HG03521 (cell line): Measurements from ENCODE around the gene EXOC4.
A peak's percentile ranks its signal among the peaks of the same experiment; 100 is the strongest.
"Not testable (repeated sequence)": the region's sequence is repeated elsewhere in the genome, so short reads cannot be mapped to it uniquely, and the experiment has no call there.

ENCODE experiments used
- ATAC-seq: cut with Tn5 transposase; IDR thresholded peaks from one replicate; pipeline ENCODE4 v1.9.1; 2021; ENCODE audit warnings: mild to moderate bottlenecking, moderate library complexity; ENCODE audit not compliant: unreplicated experiment

Gene EXOC4

DNA sequence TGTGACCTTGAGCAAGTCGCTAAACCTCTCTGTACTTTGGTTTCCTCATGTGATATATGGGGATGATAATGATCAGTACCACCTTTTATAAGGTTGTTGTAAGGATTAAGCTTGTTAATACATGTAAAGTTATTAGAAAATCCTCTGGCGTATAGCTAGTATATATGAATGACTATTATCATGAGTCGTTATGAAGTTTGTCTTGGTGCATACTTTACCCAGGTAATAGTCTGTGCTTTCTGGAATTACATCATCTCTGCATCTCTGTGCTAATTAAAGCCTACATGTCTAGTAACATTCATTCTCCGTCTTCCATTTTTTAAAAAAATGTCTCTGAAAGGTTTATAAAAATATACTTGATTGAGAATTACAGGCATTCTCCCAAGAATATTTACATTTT is 524.8 kb downstream of the EXOC4 start:
- ATAC-seq: no peak

GRCh38 chr7:133778472-133778871 is 525.6 kb downstream of the EXOC4 start:
- ATAC-seq: peak; percentile 62

DNA sequence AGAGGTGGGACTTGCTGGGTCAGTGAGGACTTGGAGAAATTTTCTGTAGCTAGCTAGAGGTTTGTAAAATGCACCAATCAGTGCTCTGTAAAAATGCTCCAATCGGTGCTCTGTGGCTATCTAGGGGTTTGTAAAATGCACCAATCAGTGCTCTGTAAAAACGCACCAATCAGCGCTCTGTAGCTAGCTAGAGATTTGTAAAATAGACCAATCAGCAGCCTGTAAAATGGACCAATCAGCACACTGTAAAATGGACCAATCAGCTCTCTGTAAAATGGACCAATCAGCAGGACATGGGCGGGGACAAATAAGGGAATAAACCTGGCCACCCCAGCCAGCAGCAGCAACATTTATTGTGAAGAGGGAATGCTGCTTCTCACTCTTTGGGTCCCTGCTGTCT is 526.7 kb downstream of the EXOC4 start:
- not testable (repeated sequence) for ATAC-seq

- ATAC-seq: no peak
These were observed 528.0 kb downstream of the EXOC4 start for GRCh38 chr7:133780912-133781311.

DNA sequence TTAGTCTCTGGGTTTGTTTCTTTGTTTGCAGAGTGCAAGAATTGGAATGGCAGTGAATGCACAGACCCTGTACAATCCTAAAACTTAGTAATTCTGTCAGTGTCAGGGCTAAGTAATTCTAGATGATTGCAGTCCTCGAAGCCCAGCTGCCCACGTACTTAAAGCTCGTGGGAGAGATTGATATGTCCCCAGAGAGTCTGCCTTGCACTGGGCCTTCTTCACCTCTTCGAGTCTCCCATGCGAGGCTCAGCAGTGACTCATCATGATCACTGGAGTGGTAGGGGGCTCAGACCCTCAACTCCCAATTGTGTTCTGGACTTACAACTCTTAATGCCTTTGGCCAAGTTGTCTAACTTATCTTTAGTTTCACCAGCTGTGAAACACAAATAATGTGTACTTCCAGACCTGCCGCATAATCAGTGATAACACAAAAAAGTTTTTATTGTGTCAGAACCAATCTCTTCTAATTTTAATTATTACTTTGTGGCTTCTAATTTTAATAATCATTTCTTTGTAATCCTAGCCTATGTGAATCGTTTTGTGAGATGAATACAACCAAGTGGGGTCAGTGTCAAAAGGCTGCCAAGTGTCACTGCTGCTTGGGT is 528.7 kb downstream of the EXOC4 start:
- ATAC-seq: no peak

- ATAC-seq: no peak
These were observed 529.6 kb downstream of the EXOC4 start for GRCh38 chr7:133782470-133782869.

GRCh38 chr7:133783276-133783675 is 530.4 kb downstream of the EXOC4 start:
- ATAC-seq: no peak

DNA sequence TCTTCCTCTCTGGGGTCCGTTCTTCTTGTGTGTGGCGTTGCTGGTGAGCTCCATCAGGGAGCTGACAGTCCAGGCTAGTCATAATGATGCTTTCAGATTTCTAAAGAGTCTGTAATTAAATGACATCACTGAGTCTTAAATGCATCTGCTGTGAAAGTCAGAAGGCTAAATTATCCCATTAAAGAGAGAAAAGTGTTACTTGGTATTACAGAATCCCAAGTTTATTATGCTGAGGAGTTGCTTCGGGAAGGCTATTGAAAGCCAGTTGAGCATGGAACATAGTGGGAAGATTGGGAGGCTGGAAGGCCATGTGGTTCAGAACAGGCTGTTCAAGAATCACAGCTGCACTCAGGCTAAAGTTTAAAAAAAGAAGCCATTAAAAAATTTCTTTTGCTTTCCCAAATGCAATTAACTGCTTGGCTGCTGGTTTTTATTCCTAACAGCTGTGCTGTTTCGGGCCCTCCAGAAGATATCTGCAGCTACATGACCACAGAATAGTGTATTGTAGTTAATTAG is 531.7 kb downstream of the EXOC4 start:
- ATAC-seq: no peak

- no peak for ATAC-seq
These were observed 533.6 kb downstream of the EXOC4 start for GRCh38 chr7:133786401-133786937.

- ATAC-seq: no peak
These were observed 537.1 kb downstream of the EXOC4 start for GRCh38 chr7:133789974-133790373.

DNA sequence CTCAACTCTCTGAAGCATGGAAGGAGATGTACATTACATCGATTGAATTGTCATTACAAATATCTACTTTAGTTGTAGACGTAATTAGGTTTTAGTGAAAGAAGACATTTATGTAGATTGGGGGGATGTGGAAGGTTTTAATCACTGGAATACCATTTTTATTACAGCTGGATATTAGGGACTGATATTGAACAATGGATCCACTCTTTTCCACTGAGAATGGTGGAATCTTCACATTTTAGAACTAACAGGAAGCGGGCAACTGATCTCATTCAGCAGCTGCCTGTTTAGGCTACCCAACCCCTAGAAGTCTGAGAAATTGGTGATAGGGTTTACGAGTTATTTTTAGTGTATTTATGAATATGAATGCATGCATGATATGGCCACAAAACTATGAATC is 538.0 kb downstream of the EXOC4 start:
- no peak for ATAC-seq

DNA sequence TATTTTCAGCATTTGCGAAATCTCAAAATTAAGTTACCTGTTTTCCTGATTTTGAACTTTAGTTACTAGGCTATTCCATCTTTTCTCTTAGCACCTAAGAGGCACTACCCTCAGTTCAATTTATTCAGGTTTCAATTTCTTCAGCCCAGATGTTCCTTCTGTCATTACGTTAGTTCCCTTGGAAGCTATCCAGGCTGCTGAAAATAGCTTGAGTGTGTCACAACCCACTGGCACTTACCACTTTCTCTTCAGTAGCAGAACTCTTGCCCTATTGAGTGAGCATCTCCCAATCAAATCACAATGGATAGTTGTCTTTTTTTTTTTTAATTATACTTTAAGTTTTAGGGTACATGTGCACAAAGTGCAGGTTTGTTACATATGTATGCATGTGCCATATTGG is 541.6 kb downstream of the EXOC4 start:
- ATAC-seq: no peak

DNA sequence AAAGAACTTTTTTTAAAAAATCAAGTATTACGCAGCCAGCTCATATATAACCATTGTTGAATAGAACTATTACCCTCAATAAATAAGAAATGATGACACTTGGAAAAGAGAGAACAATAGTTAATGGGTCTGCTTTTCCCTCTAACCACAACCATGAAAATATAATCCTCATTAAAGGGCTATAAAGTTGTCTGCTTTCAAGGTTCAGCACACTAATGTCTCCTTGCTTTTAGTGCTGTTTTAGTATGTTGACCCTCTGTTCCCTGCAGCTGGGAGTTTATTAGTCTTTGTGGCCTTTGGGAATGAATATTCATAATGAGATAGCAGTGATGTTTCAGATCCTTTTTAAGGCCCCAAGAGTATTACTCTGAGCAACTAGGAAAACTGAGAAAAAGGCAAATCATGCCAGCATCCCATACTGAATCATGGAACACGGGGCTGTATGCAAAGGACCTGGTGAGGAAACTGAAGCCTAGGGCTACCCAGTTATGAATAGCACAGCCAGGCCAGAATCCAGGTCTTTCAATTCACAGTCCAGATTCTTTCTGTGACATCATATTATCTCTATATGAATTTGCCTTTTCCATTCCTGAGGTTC is 542.3 kb downstream of the EXOC4 start:
- ATAC-seq: no peak

DNA sequence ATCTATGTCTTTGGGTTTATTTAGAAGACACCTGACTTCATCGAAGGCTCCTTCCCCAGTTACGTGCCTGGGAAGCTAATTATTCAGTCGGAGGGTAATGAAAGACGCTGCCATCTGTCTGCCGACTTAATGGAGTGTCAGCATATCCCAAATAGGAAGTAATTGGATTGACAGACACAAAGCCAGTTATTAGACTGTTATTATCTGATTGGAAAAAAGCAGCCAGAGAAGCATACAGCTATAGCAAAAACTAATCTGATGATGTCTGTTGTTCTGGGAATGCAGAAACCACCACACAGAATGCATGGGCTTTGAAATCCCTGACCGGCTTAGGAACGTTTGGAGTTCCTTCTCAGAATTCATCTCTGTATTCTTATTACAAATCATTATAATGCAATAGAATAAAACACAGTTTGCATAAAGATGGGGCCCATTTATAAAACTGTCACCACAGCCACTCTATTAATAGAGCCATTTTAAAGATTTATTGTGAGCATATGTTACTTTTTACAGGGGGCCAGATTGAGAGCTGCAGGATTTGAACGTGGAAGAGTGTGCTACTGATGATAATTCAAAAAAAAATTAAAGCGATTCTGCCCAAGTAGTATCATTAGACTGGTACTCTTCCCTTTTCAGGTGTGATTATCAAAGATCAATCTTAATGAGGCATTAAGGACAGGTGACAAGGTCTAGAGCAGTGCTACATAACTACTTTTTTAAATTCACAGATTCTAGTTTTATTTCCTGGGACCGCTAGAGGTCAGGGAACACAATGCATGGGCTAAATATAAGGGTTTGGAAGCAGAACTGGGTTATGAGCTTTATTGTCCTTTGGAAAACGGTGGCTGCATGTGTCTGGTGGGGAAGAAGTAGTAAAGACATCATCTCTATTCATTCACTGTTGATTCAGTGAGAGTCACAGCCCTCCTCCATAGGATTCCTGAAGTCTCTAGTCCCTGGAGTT is 544.2 kb downstream of the EXOC4 start:
- no peak for ATAC-seq

- ATAC-seq: no peak
These were observed 545.1 kb downstream of the EXOC4 start for GRCh38 chr7:133797818-133798520.

- no peak for ATAC-seq
These were observed 548.5 kb downstream of the EXOC4 start for GRCh38 chr7:133801341-133801740.

- ATAC-seq: no peak
These were observed 551.2 kb downstream of the EXOC4 start for GRCh38 chr7:133804127-133804526.

DNA sequence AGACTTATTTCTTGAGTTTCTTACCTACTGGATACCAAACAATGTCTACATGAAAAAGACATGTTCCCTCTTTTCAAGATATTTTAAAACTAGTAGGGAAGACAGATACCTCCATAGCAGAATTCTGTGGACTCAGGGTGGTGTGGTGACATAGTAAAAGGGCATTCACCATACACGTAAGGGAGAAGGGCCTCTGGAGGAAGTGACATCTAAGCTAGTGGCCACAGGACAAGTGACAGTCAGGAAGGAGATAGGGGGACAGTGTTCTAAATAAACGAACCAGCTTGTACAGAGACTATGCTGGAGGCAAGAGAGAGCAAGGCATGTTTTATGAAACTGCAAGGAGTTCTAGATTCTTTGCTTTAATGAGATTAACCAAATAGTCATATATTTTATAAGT is 552.5 kb downstream of the EXOC4 start:
- no peak for ATAC-seq

DNA sequence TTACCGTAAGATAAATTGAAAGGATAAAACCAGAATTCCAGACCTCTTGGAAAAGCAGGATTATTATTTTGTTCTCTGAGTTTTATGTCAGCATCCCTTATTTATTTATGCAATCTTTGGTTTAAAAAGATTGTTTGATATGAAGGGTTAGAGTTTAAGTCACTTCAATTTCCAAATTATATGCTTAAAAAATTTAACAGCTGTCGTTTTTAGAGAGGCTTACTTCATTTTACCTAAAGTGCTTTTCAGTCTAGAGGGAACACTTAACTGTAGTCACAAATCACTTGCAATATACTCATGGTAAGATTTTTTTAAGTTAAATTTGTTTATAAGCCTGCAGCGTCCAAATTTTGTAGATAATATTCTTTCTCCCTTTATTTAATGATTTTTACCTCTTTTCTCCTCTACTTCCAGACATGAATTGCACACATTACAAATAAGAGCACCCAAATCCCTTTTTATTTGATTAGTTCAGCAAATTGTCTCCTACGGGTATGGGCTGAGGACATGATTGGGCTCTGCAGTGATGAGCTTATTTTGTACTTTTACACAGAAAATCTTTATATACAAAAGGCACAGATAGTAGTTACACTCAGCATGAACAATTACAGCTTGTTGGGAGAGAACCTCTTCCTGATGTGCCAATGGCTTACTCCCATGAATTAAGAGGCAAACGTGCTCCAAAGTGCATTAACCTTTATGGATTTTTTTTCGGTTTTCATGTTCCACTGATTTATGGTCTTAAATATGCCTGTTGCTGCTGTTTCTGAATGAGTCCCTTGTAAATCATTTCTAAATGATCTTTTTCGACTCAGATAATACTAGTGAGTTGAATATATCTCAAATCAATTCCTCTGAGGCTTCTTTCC is 555.0 kb downstream of the EXOC4 start:
- no peak for ATAC-seq

DNA sequence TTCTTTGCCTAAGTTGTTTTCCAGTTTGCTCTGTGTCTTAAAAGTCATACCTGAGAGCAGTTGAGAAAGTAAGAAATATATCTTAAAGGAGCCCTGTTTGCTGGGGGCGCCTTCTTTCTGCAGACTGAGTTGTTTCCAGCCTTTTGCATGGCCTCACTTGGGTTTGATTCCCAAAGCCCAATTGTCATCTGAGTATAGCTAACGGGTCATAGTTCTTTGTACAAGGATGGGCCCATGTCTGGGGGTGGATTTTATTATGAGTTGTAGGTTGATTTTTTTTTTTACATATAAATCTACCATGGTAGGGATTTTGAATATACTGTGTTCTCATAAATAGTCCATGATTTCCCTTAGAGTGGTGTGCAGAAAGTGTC is 555.6 kb downstream of the EXOC4 start:
- ATAC-seq: no peak
